ENCODE measurements around the gene CD300C.
"Not testable (repeated sequence)": the region's sequence is repeated elsewhere in the genome, so short reads cannot be mapped to it uniquely, and the experiment has no call there.

Gene CD300C

DNA sequence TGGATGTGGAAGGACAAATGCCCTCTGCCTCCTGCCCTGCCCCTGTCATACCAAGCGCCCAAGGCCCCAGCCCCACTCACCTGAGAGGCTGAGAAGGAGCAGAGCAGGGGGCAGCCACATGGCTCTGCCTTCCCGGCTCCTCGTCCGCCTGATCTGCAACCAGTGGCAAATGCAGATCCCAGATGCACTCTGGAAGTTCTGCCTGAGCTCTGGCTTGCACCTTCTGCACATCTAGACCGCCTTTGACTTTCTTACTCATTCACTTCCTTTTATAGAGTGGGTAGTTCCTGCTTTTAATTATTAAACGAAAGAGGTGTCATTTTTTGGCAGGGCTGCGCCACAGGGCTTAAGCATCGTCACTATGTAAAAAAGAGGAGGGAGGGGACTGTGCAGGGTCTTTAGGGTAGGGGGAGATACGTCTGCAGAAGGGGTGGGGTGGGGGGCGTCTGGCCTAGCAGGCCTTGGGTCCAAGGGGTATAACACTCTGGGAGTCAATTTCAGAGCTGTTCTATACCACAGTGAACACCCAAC, 14.6 kb downstream of the CD300C start, which contains the start of gene CD300LB:
Gene CD300LB (minus strand): TSS at position 245 of the 531 bp plus-strand sequence. CDS start 125 bp downstream, at position 120.
- no peak for DNase-seq (ENCODE audit: low read depth)

- DNase-seq (ENCODE audit: low read depth) = no peak
These were observed 15.1 kb downstream of the CD300C start for GRCh38 chr17:74530831-74531150.

DNA sequence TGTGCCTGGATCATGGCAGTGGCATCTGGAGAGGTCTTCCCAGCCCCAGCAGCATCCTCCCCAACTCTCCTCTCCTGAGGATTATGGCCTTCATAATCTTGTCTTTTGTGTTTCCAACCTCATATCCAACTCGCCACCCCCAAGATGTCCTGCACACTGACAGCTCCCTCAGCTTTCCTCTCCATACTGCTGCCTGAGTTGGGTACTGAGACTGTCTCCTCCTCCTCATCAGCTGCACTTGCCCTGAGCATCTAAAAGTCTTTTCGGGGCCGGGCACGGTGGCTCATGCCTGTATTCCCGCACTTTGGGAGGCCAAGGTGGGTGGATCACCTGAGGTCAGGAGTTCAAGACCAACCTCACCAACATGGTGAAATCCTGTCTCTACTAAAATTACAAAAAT, 16.7 kb downstream of the CD300C start:
- no peak for DNase-seq (ENCODE audit: low read depth)

- no peak for DNase-seq (ENCODE audit: low read depth)
These were observed 17.3 kb downstream of the CD300C start for GRCh38 chr17:74528491-74529199.

DNA sequence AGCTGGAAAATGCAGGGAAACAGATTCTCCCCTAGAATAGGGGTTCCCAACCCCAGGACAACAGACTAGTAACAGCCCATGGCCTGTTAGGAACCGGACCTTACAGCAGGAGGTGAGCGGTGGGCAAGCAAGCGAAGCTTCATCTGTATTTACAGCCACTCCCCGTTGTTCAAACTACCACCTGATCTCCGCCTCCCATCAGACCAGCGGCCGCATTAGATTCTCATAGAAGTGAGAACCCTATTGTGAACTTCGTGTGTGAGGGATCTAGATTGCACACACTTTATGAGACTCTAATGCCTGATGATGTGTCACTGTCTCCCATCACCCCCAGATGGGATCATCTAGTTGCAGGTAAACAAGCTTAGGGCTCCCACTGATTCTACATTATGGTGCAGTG, 18.2 kb downstream of the CD300C start:
- no peak for DNase-seq (ENCODE audit: low read depth)

DNA sequence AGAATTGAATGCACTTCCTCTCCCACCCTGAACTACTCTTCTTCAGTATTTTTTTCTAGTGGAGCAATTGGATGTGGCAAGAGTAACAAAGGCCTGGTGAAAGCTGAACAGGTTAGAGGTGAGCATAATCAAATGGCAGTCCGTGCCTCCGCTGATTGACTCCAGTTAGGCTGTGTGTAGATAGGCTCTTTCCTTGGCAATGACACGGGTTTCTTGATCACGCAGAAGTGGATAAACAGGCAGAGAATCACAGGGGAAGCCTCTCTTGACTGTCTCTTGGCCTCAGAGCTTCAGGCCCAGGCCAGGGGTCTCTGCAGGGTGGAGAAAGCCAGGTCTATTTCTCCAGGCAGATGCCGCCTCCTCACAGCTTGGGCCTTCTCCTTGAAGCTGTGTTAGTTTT, 18.8 kb downstream of the CD300C start:
- DNase-seq (ENCODE audit: low read depth) = no peak

DNA sequence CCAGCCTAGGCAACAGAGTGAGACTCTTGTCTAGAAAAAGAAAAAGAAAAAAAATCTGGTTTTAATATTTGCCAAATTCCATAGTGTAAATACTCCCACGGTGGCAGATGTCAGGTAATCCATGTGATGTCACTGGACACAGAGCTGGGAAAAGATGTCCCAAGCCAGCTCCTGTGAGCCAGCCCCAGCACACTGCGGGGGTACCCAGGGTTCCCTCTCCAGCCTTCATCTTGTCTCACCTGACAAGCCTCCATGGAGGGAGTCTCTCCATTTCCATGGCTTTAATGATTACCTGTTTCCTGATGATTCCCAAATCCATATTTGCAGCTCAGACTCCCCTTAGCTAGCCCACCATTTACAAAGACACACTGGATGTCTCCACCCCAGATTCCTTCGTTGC, 19.2 kb downstream of the CD300C start:
- no peak for DNase-seq (ENCODE audit: low read depth)

GRCh38 chr17:74525781-74526288, 20.1 kb downstream of the CD300C start:
- no peak for DNase-seq (ENCODE audit: low read depth)

DNA sequence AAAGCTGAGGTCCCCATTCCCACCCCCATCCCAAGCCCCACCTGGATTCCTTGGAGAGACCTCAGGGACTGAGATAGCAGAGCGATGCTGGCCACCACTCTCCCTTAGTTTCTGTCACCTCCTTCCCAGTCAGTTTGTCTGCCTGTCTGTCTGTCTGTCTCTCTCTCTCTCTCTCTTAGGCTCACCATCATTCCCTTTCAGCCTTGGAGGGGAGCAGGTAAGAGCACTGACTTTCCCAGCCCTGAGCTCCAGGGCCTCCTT, 20.5 kb downstream of the CD300C start:
- no peak for DNase-seq (ENCODE audit: low read depth)

DNA sequence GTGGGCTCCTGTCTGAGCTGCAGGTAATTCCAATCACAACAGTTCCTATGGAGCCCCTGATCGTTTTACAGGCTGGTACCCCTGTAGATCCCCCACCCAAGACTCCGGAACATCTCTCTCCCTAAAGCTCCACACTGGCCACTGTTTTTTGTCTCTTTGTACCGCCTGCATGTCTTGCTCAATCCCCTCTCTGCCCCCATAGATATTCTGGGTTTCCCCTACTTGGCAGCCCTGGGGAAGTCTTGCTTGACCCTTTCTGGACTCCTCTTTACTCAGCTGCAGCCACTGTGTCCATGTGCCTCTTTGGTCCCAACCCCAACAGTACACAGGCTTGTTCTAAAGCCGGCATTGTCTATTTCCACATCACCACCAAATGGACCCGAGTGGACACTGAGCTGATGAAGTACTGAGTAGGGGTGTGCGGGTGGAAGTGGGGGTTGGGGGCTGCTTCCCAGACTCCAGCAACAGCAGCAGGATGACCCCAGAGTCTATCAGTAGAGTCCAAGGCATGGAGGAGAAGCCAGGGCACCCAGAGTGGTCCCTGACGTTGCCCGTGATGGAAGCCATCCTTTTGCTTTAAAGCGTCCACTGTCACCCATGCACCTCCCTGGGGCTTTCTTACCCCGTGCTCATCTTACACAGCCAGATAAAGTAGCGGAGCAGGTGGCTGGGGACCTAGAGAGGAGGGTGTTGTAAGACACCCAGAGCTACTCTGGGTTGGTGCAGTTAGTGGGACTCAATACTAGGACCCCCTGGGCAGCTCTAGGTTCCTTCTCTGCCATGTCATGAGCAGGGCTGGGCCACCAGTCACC, 21.1 kb downstream of the CD300C start:
- DNase-seq (ENCODE audit: low read depth) = no peak

DNA sequence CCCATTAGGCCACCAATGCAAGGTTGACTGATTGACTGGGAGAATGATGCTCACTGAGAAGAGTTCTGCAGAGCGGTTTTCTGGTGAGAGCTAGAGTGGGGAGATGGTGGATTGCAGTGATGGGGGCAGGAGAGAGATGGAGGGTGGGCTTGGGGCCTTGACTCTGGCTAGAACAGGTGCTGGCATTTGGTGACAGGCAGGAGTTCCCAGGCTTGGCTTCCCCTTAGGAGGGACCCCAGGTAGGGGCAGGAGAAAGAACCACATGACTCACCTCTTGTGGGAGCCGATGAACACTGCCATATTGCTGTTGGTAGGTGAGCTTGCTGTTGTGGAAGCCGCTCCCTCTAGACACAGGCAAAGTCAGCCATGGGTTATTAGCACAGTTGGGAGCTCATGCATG, 22.6 kb downstream of the CD300C start:
- DNase-seq (ENCODE audit: low read depth) = no peak

DNA sequence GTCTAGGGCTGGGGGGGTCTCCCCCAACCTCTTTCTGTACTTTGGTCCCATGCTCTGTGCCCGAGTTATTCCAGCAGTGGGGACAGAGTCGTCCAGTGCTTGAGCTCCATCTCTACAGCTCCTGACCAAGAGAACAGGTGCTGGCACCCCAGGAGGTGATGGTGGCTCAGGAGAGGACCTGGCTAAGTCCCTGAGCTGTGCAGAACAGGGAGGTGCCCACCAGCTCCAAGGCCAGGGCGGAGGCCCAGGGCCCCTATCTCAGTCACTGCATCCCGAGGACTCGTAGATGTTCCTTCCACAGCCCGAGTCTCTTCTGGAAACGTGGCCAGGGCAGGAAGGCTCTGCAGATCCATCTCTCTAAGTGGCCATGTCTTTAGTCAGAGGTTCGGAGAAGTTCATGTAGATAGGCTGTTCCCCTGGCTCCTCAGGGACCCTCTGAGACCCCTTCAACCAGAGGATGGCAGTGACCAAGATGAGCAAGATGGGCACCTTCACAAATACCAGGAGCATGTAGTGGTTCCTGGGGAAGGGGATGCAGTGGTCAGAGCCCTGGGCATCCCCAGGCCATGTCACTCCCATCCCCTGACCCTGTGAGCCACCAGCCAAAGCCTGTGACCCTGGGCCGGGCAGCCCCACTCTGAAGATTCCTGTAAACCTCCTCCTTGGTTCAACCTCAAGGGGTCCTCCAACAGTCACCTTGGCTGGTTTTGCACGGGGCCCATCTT, 23.4 kb downstream of the CD300C start:
- no peak for DNase-seq (ENCODE audit: low read depth)

- DNase-seq (ENCODE audit: low read depth) = no peak
These were observed 24.2 kb downstream of the CD300C start for GRCh38 chr17:74521701-74522201.

GRCh38 chr17:74520790-74521480, 25.0 kb downstream of the CD300C start:
- no peak for DNase-seq (ENCODE audit: low read depth)

DNA sequence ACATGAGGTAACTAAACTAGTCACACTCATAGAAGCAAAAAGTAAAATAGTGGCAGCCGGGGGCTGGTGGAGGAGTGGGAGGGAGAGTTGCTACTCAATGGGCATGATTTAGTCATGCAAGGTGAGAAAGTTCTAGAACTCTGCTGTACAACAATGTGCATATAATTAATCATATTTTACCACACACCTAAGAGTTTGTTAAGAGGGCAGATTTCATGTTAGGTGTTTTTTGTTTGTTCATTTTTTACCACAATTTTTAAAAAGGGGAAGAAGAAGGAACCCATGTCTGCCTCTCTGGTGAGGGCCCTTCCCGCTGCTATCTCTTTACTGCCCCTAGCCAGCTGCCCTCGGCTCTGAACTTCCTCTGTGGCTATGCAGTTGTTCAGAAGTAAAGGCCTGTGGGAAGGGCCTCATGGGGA, 25.9 kb downstream of the CD300C start:
- DNase-seq (ENCODE audit: low read depth) = no peak

- DNase-seq (ENCODE audit: low read depth) = not testable (repeated sequence)
These were observed 27.4 kb downstream of the CD300C start for GRCh38 chr17:74518413-74518981.

GRCh38 chr17:74516561-74517328, 29.2 kb downstream of the CD300C start:
- no peak for DNase-seq (ENCODE audit: low read depth)

DNA sequence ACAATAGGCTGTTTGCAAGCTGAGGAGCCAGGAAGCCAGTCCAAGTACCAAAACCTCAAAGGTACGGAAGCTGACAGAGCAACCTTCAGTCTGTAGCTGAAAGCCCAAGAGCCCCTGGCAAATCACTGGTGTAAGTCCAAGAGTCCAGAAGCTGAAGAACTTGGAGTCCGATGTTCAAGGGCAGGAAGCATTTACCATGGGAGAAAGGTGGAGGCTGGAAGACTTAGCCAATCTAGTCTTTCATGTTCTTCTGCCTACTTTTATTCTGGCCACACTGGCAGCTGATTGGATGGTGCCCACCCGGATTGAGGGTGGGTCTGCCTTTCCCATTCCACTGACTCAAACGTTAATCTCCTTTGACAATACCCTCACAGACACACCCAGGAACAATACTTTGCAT, 30.0 kb downstream of the CD300C start:
- DNase-seq (ENCODE audit: low read depth) = no peak

GRCh38 chr17:74514632-74515334, 31.1 kb downstream of the CD300C start:
- no peak for DNase-seq (ENCODE audit: low read depth)

DNA sequence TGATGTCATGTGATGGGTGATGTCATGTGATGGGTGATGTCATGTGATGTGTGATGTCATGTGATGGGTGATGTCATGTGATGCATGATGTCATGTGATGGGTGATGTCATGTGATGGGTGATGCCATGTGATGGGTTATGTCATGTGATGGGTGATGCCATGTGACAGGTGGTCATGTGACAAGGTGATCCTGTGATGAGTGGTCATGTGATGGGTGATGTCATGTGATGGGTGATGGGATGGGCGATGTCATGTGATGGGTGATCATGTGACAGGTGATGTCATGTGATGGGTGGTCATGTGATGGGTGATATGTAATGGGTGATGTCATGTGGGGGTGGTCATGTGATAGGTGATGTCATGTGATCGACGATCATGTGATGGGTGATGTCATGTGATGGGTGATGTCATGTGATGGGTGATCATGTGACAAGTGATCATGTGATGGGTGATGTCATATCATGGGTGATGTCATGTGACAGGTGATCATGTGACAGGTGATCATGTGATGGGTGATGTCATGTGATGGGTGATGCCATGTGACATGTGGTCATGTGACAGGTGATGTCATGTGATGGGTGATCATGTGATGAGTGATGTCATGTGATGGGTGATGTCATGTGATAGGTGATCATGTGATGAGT, 31.8 kb downstream of the CD300C start:
- DNase-seq (ENCODE audit: low read depth) = no peak
